NCI-H2081 (cell line): ENCODE results near the gene MMAB.
A peak's percentile ranks its signal among the peaks of the same experiment; 100 is the strongest.

ENCODE experiments used
- DNase-seq, 2 experiments: peaks; one replicate each; lab custom pipeline; 2025; lab: John Stamatoyannopoulos, UW

MMAB gene

GRCh38 chr12:109538191-109538863 lies 35.0 kb downstream of the MMAB start:
- no peak for DNase-seq

- DNase-seq, result no peak
These were observed 36.2 kb downstream of the MMAB start for GRCh38 chr12:109537136-109537535.

- DNase-seq, result no peak
These were observed 37.4 kb downstream of the MMAB start for GRCh38 chr12:109535863-109536250.

GRCh38 chr12:109535231-109535862 lies 38.0 kb downstream of the MMAB start:
- no peak for DNase-seq

GRCh38 chr12:109534456-109534855 lies 38.8 kb downstream of the MMAB start:
- DNase-seq, result no peak

GRCh38 chr12:109533487-109533740 lies 39.9 kb downstream of the MMAB start:
- no peak for DNase-seq

- DNase-seq, result no peak
These were observed 40.4 kb downstream of the MMAB start for GRCh38 chr12:109532721-109533486.

- DNase-seq, result no peak
These were observed 41.9 kb downstream of the MMAB start for GRCh38 chr12:109531411-109531810.

GRCh38 chr12:109529691-109530640 lies 43.3 kb downstream of the MMAB start:
- DNase-seq, result no peak

- peak in 1 of 2 experiments; percentile 22 for DNase-seq
These were observed 45.7 kb downstream of the MMAB start for GRCh38 chr12:109527489-109528123.

GRCh38 chr12:109525279-109525585 lies 48.1 kb downstream of the MMAB start:
- DNase-seq, result no peak

GRCh38 chr12:109524466-109525278 lies 48.6 kb downstream of the MMAB start:
- DNase-seq, result no peak

- peak in 1 of 2 experiments; percentile 9 for DNase-seq
These were observed 49.8 kb downstream of the MMAB start for GRCh38 chr12:109523504-109523903.

- peak; percentile 46 to 67 for DNase-seq
These were observed 50.2 kb downstream of the MMAB start for GRCh38 chr12:109523071-109523470.

- DNase-seq, result no peak
These were observed 51.5 kb downstream of the MMAB start for GRCh38 chr12:109521831-109522230.

- DNase-seq, result no peak
These were observed 53.5 kb downstream of the MMAB start for GRCh38 chr12:109519787-109520186.

GRCh38 chr12:109518820-109519665 lies 54.3 kb downstream of the MMAB start:
- peak; percentile 71 to 73 for DNase-seq

GRCh38 chr12:109517619-109518018 lies 55.7 kb downstream of the MMAB start:
- no peak for DNase-seq

- DNase-seq, result no peak
These were observed 59.3 kb downstream of the MMAB start for GRCh38 chr12:109513977-109514376.

GRCh38 chr12:109513051-109513450 lies 60.3 kb downstream of the MMAB start:
- no peak for DNase-seq
